IPS DF 19.7 (cell line): ENCODE measurements around the gene C4orf36.

Experiments used
- DNase-seq: peaks from one replicate; pipeline ENCODE4 v3.0.0-alpha.2; 2013; ENCODE audit warnings: low read depth, low spot score

C4orf36 gene

GRCh38 chr4:86857341-86858052 lies 34.7 kb downstream of the C4orf36 start:
- peak; percentile 23 for DNase-seq

- DNase-seq, result no peak
These were observed 35.3 kb downstream of the C4orf36 start for GRCh38 chr4:86856896-86857295.

GRCh38 chr4:86855572-86855971 lies 36.6 kb downstream of the C4orf36 start:
- no peak for DNase-seq

GRCh38 chr4:86853209-86853608 lies 39.0 kb downstream of the C4orf36 start:
- no peak for DNase-seq

- DNase-seq, result no peak
These were observed 43.2 kb downstream of the C4orf36 start, which contains the start of gene SLC10A6 for GRCh38 chr4:86848732-86849619. SLC10A6 (minus strand) TSS chr4:86849384; CDS start chr4:86849115, 269 bp downstream.

GRCh38 chr4:86848136-86848535 lies 44.1 kb downstream of the C4orf36 start:
- no peak for DNase-seq

GRCh38 chr4:86847571-86847970 lies 44.7 kb downstream of the C4orf36 start:
- no peak for DNase-seq

GRCh38 chr4:86846921-86847320 lies 45.3 kb downstream of the C4orf36 start:
- DNase-seq, result no peak

- no peak for DNase-seq
These were observed 46.6 kb downstream of the C4orf36 start for GRCh38 chr4:86845593-86845992.

GRCh38 chr4:86841309-86841708 lies 50.9 kb downstream of the C4orf36 start:
- DNase-seq, result no peak

- DNase-seq, result no peak
These were observed 51.4 kb downstream of the C4orf36 start for GRCh38 chr4:86840858-86841257.

- DNase-seq, result no peak
These were observed 54.3 kb downstream of the C4orf36 start for GRCh38 chr4:86837691-86838503.

GRCh38 chr4:86835677-86836076 lies 56.5 kb downstream of the C4orf36 start:
- no peak for DNase-seq

GRCh38 chr4:86834901-86835300 lies 57.3 kb downstream of the C4orf36 start:
- DNase-seq, result no peak

- no peak for DNase-seq
These were observed 58.6 kb downstream of the C4orf36 start for GRCh38 chr4:86833615-86834014.

GRCh38 chr4:86831262-86832130 lies 60.7 kb downstream of the C4orf36 start:
- DNase-seq, result no peak
